OCI-LY1 (cell line): ENCODE data around the gene USP5.

Experiments
- CTCF ChIP-seq: fragments of 200-600 bp; sonication (generic), shearing (Covaris generic); IDR thresholded peaks from 2 replicates; pipeline ENCODE4 v1.5.1; 2017; ENCODE audit warnings: mild to moderate bottlenecking, antibody characterized with exemption, low read length, moderate library complexity, mixed read lengths
- EZH2 ChIP-seq: fragments of 200-600 bp; sonication (generic), shearing (Covaris generic); IDR thresholded peaks from 2 replicates; pipeline ENCODE4 v1.8.0; 2017; ENCODE audit warnings: borderline replicate concordance, mixed run types, mild to moderate bottlenecking, antibody characterized with exemption, low read length, moderate library complexity, mixed read lengths

GRCh38 chr12:6837370-6838060 is 14.4 kb upstream of the USP5 start:
- TF ChIP-seq CTCF (no peak), EZH2 (no peak)
